Coronary artery (tissue), 2 donors: ENCODE results near the gene PPP1R37.

ENCODE experiments used
- DNase-seq: peaks from one replicate; pipeline ENCODE4 v3.0.0-alpha.2; 2017; ENCODE audit warnings: low spot score
- H3K27ac ChIP-seq, 2 donors: fragments of 200-600 bp; sonication (generic); one replicate each; pipeline ENCODE4 v1.5.1; 2016 to 2019
- H3K4me3 ChIP-seq: fragments of 200-600 bp; sonication (generic); 2 replicates; pipeline ENCODE4 v1.5.1; 2016; ENCODE audit warnings: mild to moderate bottlenecking, moderate library complexity
- TF ChIP-seq, protein P1 (sequence below): fragments of 200-600 bp; sonication (generic); IDR thresholded peaks from one replicate; pipeline ENCODE4 v1.5.1; 2019; ENCODE audit warnings: antibody characterized with exemption

Gene PPP1R37

DNA sequence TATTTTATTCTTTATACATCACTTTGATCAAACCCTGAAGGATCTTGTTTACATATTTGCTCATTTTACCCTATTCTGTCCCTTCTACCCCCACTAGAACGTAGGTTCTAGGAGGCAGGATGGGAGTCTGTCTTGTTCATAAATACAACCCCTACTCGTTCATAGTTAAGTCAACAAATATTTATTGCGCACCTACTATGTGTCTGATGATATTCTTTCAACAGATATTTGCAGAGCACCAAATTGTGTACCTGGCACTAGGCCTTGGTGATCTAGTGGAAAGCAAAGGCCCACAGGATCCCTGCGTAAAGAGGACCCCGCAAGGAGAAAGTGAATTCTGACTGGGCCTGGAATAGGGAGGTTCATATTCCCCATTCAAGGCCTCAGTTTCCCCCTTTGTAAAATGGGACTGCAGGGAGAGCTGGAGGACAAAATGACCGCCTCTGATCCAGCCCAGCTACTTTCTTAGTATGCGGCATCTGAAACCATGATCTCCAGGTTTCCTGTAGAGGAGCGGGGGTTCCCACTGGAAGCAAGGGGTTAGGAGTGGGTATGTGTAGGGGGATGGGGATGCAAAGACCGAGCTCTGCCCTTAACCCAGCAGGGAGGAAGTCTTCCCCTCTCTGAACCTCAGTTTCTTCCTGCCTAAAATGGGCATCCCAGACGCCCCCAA is 14.5 kb upstream of the PPP1R37 start:
- no peak for DNase-seq
- peak overlapping the region in 1 of 2 donors; percentile 74 for H3K27ac ChIP-seq
- H3K4me3 ChIP-seq = peak overlapping the region; percentile 85
- TF ChIP-seq, protein P1, sequence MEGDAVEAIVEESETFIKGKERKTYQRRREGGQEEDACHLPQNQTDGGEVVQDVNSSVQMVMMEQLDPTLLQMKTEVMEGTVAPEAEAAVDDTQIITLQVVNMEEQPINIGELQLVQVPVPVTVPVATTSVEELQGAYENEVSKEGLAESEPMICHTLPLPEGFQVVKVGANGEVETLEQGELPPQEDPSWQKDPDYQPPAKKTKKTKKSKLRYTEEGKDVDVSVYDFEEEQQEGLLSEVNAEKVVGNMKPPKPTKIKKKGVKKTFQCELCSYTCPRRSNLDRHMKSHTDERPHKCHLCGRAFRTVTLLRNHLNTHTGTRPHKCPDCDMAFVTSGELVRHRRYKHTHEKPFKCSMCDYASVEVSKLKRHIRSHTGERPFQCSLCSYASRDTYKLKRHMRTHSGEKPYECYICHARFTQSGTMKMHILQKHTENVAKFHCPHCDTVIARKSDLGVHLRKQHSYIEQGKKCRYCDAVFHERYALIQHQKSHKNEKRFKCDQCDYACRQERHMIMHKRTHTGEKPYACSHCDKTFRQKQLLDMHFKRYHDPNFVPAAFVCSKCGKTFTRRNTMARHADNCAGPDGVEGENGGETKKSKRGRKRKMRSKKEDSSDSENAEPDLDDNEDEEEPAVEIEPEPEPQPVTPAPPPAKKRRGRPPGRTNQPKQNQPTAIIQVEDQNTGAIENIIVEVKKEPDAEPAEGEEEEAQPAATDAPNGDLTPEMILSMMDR = no peak

- TF ChIP-seq, protein P1 = no peak
- peak within 1 kb of the TSS; percentile 85 for H3K4me3 ChIP-seq
- peak within 1 kb of the TSS; percentile 41 to 74 for H3K27ac ChIP-seq
- no peak for DNase-seq
Measured at GRCh38 chr19:45079063-45079910, 13.7 kb upstream of the PPP1R37 start, which contains the start of gene GEMIN7. TSS of gene GEMIN7 (plus strand) at chr19:45079260. CDS start at chr19:45090115, 10,855 bp downstream.

DNA sequence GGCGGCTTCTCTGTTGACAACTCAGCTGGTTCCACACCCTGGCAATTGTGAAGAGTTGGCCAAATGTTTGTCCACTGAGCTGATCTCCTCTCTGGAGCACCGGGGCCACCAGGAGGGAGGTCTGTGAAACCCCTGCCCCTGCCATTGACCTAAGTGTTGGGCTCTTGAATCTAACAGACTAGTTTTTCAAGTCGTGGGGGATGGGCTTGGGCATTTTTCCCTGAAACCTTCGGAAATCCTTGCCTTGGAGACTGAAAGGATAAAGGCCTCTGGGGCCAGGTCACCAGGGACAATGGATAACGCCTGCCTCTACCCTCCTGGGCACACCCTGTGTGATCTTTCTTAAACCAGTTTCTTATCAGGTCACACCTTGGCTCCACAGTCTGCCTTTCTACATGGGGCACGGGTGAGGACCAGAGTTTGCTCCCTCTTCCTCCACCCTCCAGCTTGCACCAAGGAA is 13.0 kb upstream of the PPP1R37 start:
- no peak for DNase-seq
- Histone ChIP-seq H3K4me3 (peak overlapping the region; percentile 85), H3K27ac (no peak overlapping the region)
- TF ChIP-seq, protein P1 = no peak

- TF ChIP-seq, protein P1 = no peak
- DNase-seq = no peak
- no peak overlapping the region for H3K4me3 ChIP-seq
- no peak overlapping the region for H3K27ac ChIP-seq
Measured at GRCh38 chr19:45082170-45082569, 10.8 kb upstream of the PPP1R37 start.

DNA sequence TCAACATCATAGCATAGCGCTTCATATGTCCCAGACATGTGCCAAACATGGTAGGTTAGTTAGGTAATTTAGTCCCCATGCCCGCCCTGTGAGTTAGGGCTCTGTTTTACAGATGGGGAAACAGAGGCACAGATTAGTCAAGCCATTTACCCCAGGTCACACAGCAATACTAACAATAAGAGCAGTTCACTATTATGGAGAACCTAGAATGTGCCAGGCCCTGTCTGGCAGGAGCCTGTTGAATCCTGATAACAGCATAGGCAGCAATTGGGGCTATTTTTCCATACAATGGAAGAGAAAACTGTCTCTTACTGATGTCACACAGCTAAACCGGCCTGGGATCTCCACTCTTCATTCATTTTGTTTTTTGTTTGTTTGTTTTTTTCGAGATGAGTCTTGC is 6.5 kb upstream of the PPP1R37 start:
- TF ChIP-seq, protein P1 = no peak
- DNase-seq = no peak
- H3K4me3 ChIP-seq = no peak overlapping the region

GRCh38 chr19:45087531-45087930 is 5.4 kb upstream of the PPP1R37 start:
- no peak overlapping the region for H3K4me3 ChIP-seq
- TF ChIP-seq, protein P1 = no peak
- no peak overlapping the region for H3K27ac ChIP-seq
- DNase-seq = no peak

More for the DNA sequence above, 6.5 kb upstream of the PPP1R37 start:
- no peak overlapping the region for H3K27ac ChIP-seq
